T-helper 9 cell (primary cell): ENCODE measurements around the gene HSD11B1.

Experiments used
- DNase-seq: peaks from one replicate; pipeline ENCODE4 v3.0.0-alpha.2; 2020

The HSD11B1 gene

DNA sequence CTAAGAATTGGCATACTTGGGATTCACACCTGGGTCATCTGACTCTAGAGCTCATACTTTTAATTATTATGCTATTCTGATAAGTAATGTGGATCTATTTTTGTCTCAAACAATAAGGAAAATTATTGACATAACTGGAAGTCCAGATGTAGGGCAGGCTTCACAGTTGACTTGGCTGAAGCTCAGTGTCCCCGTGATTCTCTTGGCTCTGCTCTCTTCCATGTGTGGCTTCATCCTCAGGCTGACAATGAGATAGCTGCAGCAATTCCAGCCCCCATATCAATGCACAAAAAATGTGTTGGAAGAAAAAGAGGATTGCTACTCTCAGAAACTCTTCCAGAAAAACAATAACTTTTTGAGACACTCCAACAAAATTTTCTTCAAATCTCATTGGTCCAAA is 23.8 kb downstream of the HSD11B1 start:
- DNase-seq: no peak

DNA sequence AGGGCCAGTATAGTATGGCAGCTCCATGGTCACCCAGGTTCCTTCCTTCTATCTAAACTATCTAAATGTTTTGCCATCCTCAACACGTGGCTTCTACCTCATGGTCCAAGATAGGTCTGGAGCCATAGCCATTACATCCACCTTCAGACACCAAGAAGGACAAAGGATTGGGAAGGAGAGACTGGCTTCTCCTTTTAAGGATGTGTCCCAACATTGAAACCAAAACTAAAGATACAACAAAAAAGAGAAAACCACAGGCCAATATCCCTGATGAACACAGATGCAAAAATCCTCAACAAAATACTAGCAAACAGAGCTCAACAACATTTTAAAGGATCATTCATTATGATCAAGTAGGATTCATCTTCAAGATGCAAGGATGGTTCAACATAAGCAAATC is 24.8 kb downstream of the HSD11B1 start:
- DNase-seq: no peak

DNA sequence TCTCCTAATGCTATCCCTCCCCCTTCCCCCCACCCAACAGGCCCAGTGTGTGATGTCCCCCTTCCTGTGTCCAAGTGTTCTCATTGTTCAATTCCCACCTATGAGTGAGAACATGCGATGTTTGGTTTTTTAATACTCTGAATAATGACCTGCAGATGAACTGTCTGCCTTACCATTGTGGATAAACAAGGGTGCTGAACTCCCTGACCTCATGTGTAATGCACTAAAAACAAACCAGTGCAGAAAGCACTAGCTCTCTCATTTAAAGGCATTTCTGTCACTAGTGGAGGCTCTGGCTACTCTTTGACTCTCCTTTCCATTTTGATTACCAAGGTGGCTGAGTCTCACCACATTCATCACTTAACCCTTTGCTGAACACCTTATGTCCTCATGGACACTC is 28.1 kb downstream of the HSD11B1 start:
- no peak for DNase-seq

DNA sequence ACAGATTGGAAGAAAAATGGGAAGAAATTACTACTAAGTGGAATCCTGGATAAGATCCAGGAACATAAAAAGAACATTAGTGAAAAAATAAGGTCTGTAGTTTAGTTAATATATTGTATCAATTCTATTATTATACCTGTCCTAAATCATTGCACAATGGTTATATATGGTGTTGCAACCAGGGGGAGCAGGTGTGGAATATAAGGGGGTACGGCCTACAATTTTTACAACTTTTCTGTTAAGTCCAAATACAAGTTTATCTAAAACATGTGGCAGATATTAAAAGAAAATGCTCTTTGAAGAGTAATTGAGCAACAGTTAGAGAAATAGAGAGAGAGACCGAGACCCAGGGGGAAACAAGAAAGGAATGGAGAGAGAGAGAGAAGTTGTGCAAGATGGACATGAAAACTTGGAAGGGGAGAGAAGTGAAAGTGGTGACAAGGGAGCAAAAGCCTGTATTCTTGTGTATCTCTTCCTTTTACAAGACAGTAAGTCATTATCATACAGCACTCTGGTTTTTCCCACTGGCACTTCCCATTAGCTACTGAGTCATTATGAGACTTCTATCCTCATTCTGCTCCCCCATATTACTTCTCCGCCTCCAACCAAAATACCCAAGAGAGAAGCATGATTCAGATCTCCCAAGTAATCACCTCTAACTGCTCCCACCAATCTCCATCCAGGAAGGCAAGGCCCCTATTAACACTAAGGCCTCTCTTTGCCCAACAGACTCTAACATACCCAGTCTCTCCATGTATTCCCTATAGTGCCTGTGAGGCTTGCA is 29.0 kb downstream of the HSD11B1 start:
- no peak for DNase-seq

DNA sequence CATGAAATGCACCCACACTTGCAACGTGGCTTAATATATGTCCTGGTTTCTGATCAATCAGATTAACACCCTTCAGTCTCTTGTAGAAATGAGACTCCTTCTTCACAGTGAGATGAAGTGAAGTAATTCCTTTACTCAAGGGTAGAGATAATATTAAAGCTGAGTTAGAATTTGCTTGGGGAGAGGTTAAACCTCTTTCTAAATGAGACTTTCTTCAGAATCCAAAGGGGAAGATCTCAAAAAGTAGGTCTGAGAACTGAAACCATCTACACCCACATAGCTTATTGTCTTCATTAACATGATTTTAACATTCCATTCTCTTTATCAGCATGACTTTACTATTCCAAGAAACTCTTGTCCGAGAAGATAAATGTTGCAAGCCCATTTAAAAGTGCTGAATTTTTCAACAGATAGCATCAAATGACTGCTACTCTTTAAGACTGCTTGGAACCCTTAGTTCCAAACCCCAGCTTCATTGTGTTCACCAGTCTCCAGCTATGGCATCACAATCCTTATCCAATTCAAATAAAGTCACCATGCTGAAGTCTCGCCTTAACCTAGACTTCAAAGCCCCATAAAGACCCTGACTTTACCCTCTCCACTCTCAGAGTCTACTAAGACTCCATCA is 32.0 kb downstream of the HSD11B1 start:
- no peak for DNase-seq

DNA sequence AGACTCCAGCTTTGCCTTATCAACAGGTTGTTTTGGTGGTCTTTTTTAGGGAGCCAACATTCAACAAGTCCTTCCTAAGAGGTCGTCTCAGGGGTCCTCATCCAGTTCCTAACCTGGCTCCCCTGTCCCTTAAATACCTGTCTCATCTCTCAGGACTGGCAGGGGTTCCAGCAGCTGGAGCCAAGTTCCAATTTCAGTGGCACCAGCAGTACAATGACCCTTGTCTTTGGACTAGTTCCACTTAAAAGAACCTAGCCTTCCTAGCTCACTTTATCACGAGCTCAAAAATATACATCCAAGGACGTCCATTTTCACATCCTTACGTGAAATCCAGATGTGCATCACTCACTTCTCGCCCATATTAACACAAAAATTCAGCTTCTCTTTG is 32.5 kb downstream of the HSD11B1 start:
- DNase-seq: no peak

DNA sequence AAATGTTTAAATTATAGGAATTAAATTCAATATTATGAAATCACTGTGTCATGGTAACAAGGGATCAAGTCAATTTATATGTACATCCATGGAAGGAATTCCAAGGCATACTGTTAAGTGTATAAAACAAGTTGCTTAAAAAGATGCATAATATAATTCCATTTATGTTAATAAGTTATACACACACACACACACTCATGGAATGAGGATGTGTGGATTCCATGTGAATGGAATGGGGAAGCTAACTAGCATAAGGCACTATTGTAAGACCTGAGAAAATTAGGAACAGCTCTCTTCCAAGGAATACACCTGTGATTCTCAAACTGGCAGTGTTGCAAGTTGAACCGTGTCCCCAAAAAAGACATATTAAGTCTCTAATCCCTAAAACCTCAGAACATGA is 33.6 kb downstream of the HSD11B1 start:
- DNase-seq: no peak

DNA sequence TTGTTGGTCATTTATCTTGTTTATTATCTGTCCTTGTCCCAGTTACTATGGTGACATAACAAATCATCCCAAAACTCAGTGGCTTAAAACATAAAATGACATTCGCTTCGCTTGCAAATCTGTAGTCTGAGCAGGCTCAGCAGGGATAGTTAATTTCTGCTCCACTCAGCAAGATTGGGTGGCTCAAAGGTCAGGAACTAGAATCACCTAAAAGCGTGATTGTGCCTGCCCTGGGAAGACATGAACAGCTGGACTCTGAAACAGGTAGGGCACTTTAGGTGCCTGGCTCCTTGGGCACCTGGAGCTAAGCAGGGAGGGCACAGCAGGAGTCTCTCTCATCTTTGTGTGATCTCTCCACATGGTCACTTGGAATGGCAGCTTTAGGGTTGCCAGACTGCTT is 36.5 kb downstream of the HSD11B1 start:
- DNase-seq: no peak

DNA sequence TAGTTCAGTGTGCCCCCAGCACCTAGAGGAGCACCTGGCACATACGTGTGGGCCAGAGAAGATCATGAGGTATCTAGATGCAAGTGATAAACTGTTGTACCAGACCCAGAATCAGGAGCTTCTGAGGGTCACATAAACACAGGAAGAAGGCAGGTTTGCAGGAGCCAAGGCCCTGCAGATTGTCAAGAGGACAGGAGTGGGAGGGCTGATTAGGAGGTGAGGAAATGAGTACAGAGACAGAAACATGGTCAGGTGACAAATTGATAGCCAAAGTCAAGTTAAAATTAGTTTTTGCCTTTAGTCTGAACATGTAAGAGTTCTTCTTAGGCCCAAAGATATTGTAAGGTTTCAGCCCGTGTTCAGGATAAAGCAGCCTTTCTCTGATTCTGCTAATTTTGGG is 37.2 kb downstream of the HSD11B1 start:
- DNase-seq: no peak

DNA sequence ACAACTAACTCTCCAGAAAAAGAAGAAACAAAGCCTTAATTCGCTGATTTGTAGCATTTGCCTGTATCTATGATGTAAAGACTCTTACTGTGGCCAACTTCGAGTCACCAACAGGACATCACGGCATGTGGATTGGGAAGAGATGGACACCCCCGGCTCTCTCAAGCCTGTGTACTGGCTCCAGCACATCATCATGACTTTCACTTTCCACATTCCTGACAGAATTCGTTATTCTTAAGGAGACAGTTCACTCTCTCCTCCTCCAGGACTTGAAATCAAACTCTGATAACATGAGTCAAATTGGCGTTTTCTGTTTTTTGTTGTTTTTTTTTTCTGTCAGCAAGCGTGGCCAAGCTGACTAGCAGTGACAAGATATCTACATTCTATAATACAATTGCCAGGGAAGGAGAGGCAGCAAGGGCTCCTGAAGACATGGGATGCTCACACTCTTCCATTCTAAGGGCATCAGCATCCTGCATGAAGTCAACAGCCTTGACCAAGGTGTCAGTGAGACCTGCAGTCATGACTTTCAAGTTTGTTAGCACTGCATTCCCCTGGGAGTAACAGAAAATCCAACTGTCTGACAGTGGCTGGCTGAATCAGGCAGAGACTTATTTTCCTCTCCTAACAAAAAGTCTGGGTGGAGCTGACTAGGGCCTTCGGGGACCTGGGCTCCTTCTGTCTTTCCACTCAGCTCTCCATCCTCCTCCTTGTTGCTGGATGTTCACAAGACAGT is 37.9 kb downstream of the HSD11B1 start:
- no peak for DNase-seq

DNA sequence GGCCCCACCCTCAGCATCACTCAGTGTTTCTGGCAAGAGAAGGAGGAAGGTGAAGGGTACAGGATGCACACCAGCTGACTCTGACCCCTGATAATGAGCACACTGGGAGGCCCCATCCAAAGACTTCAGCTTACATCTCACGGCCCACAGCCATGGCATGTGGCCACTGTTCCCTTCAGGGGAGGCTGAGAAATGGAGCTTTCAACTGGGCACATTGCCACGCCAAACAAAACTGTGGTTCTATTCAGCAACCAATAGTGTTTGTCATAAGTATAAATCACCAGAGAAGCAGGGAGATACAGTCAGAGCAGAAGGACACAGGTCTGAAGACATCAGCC is 38.5 kb downstream of the HSD11B1 start:
- no peak for DNase-seq

DNA sequence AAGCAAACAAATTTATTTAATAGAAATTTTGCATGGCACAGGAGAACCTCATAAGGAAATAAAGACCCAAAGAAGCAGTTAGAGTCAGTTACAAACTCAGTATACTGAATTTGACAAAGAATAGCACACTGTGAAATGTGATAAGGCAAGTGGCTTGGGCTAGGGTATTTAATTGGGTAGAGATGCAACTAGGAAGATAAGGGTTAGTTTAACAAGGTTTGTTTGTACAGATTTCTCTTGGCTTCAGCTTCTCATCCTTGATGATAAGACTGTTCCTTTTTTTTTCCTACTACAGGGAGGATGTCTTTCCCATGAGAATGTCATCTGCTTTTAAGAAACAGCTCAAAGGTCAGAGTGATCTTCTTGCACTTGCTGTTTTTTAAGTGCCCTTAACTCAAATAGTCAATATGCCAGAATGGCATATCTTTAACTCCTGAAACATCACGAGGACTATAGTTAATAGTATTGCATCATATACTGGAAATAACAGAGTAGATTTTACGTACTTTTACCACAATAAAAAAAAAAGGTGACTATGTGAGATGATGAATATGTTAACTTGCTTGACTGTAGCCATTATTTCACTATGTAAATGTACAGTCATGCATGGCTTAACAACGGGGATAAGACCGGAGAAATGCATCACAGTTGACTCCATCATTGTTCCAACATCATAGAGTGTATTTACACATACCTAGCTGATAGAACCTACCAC is 42.0 kb downstream of the HSD11B1 start:
- no peak for DNase-seq

DNA sequence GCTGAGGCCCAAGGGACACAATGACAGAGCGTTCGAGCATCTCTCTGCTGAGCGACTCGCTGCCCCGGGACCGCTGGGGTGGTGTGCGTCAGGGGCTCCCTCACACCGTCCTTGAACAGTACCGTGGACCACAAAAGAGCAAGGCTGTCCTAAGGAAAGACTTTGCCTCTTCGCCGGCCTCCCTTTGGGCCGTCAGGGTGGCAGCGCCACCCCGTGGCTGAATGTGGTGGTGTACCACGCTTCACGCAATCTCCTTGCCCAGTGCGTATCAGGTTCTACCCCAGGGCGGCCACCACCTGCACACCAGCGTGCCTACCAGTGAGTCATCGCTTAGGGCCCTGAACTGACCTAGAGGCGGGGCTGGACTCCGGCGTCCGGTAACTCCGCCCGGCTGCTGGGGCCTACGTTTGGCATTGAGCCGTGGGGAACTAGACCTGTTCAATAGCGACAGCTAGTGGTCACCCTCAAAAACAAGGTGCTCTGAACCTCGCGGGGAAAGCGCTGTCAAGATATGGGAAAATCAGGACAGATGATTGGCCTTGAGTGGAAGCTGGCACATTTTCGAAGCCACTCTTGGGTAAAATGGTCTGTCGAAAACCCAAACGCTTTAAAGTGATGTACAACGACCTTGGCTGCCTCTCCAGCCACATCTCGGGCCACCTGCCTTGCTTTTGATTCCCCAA is 43.1 kb downstream of the HSD11B1 start:
- DNase-seq: peak; percentile 76

DNA sequence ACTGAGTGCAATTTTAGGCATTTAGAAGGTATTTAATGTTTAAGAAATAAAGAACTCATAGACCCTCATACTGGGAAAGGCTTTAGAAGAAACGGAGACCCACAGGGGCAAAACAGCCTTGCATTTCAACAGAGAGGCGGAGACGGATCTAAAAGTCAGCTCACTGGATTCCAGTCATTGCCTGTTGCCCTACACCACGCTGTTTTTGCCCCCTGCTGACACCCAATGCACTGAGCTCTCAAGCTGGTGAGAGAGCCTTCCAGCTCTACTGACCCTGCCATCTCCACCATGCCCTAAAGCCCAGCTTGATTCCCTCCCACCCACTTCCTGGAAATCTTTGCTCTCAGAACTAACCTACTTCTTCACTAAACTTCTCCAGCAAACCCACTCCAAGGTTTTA is 44.0 kb downstream of the HSD11B1 start:
- no peak for DNase-seq

DNA sequence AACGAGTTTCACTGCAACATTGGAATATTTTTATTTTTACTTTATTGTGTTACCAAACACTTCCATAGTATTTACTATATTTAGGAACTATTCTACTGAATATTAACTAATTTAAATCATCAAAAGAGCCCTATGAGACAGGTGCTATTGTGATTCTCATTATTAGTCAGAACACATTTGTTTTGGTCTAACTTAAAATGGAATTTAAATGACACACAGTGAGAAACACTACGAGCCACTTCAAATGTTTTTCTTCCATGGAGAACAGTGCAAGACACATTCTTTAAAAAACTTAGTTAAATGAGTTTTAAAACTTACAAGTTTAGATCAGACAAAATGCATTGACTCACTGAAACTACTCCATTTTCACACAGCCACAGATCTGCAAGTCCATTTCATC is 44.6 kb downstream of the HSD11B1 start:
- DNase-seq: no peak

DNA sequence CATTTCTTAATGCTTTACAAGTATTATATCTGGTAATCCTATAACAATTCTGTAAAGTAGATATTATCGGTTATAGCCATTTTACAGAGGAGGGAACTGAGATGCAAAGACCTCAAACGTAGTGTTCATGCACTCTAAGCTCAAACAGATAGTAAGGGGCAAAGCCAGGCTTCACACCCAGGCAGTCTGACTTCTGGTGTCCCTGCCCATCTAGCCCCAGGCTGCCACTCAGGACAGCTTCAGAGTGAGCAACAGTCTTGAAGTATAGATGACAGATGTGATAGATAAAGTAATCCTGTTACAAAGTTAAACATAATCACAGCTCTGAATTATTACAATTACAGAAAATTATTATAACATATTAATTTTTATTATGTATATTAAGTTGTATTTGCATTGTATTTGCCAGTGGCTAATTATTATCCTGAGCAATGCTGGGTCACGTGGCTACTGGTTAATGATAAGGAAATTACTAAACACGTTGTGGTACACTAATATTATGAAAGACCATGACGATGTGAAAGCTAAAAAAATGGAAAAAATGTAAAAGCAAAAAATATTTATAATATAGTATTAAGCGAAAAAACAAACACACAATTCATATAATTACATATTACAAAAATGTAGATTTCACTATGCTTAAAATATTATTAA is 45.2 kb downstream of the HSD11B1 start:
- no peak for DNase-seq

DNA sequence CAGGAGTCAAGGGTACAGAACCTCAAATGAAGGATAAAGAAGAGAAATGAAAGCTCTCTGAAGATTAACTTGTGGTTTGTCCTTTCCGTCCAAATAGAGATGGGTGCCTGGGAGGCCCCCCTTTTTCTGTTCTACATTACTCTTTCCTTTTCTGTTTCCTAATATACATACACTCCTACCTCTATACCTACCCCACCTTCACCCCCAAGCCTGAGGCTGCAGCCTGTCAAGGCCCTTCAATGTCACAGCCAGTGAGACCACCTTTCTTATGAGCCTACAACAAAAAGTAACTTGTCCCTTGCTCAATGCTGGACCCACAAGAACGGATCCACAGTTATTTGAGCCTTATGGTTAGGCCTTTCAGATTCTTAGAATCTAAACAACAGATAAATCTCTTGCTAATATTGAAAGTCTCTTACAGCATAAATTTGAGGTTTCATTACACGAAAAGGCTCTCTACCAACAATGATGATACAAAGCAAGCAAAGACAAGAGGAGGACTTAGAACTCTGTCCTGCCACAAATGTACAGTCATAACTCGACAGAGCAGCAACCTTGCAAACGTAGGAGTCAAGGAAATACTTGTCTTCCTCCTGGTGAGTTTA is 47.1 kb downstream of the HSD11B1 start:
- DNase-seq: no peak

DNA sequence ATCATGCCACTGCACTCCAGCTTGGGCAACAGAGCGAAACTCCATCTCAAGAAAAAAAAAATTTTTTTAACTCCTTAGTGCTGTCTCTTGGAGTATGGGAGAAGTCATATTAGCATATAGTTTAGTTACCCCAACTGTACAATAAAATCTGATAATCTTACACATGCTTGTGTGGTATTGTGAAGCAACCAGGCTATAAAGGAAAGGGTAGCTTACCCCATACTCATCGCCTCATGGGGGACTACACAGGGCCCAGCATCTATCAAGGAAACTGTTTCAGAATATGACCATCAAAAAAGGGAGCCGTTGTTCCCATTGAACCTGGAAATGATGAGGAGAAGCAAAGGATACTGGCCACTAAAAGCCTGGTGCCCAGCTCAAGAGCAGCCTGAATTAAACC is 48.2 kb downstream of the HSD11B1 start:
- no peak for DNase-seq

DNA sequence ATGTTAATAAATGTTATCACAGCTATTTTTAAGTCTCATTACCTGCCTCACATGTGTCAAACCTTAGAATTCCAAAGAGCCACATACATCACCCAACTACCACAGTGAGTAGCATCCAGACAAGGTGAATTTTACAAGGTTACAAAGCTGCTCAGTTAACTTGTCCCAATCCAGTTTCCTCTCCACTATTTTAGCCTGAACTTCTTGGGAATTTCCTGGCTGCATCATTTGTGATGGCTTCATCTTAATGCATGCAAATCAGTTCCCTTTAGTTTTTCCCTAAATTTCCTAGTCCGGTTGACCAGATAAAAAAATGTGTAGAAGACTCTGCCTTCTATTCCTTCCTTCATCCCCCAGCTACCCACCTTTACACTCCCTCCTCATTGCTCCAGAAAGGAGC is 50.6 kb downstream of the HSD11B1 start:
- DNase-seq: no peak

DNA sequence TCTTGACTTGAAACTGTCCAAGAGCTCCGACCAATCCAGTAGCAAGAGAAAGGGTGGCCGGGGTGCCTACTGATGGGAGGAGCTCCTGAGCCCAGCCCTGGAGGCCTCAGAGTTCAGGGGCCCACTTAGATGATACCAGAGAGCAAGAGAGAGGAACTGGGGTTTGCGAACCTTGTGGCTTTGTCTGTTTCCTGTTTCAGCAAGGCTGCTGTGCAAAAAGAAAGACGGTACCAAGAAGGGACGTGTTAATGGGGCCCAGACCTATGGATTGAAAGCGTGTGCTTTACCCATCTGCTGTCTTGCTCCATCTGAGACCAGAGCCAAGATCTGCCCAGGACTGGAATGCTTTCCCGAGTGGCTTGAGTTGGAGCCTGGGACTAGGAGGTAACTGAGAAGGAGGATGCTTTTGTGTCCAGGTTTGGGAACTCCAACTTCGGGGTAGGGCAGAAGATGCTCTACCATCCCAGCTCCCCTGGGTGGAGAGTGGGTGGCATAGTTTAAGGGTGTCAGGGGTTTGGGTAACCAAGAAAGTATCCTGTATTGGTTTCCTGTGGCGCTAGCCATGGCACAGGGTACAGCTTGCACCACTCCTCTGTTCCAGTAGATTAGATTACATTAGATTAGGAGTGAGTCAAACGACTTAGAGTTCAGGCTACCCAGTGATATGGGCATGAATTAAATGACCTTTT is 51.4 kb downstream of the HSD11B1 start, which contains the start of gene TRAF3IP3:
TSS of gene TRAF3IP3 (plus strand) at position 128 of the 689 bp plus-strand sequence. CDS start 3,987 bp downstream, outside the sequence.
- peak; percentile 55 for DNase-seq
